ENCODE measurements around the gene UTS2B.

DNA sequence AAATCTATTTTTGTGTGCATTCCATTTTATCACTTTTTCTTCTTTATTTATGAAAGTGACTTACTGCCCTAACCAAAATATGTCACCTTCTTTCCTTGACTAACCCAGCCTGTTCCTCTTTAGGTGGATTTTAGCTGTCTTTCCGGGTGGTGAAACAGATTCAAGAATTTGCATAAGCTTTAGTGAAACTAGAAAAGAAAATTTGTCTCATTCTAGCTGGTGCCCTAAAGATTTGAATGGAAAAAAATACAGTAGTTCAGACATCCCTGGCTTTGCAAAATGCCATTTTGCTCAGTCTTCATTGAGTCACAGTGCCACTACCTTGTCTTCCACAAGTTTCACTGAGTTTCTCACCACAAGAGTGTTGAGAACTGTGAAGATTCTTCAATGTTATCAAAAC, 29.3 kb downstream of the UTS2B start:
- TF ChIP-seq, protein P1, sequence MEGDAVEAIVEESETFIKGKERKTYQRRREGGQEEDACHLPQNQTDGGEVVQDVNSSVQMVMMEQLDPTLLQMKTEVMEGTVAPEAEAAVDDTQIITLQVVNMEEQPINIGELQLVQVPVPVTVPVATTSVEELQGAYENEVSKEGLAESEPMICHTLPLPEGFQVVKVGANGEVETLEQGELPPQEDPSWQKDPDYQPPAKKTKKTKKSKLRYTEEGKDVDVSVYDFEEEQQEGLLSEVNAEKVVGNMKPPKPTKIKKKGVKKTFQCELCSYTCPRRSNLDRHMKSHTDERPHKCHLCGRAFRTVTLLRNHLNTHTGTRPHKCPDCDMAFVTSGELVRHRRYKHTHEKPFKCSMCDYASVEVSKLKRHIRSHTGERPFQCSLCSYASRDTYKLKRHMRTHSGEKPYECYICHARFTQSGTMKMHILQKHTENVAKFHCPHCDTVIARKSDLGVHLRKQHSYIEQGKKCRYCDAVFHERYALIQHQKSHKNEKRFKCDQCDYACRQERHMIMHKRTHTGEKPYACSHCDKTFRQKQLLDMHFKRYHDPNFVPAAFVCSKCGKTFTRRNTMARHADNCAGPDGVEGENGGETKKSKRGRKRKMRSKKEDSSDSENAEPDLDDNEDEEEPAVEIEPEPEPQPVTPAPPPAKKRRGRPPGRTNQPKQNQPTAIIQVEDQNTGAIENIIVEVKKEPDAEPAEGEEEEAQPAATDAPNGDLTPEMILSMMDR (conservative IDR thresholded peaks at IDR 0.05): no peak
- TF ChIP-seq EZH2 (IDR thresholded peaks at IDR 0.05; ENCODE audit: low read depth): no peak

Measured in PC-9 (cell line).